ENCODE measurements around the gene ZBTB39.

DNA sequence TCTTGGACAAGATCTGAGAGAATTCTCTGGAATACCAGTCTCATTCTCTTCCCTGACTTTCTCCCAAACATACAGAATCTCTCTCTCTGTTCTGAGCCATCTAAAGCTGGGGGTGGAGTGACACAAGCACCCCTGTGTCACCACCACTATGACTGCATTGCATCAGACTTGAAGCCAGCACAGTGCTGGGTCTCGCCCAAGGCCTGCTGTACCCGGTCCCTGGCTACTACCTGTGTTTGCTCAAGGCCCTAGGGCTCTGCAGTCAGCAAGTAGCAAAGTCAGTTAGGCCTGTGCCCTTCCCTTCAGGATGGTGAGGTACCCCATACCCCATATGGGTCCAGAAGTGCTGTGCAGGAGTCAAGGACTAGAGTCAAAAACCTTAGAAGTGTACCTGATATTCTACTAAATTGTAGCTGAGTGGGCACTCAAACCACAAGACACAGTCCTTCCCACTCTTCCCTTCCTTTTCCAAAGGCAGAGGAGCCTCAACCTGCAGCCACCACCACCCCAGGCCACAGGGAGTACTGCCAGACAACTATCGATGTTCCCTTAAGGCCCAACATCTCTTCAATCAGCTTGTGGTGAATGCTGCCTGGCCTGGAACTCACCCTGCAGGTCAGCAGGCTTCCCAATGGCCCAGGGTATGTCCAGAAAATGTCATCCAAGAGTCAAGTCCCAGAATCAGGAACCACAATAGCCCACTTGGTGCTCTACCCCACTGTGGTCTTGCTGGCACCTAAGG lies 27.8 kb downstream of the ZBTB39 start:
- TF ChIP-seq, protein P1, sequence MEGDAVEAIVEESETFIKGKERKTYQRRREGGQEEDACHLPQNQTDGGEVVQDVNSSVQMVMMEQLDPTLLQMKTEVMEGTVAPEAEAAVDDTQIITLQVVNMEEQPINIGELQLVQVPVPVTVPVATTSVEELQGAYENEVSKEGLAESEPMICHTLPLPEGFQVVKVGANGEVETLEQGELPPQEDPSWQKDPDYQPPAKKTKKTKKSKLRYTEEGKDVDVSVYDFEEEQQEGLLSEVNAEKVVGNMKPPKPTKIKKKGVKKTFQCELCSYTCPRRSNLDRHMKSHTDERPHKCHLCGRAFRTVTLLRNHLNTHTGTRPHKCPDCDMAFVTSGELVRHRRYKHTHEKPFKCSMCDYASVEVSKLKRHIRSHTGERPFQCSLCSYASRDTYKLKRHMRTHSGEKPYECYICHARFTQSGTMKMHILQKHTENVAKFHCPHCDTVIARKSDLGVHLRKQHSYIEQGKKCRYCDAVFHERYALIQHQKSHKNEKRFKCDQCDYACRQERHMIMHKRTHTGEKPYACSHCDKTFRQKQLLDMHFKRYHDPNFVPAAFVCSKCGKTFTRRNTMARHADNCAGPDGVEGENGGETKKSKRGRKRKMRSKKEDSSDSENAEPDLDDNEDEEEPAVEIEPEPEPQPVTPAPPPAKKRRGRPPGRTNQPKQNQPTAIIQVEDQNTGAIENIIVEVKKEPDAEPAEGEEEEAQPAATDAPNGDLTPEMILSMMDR (IDR thresholded peaks at IDR 0.05): no peak
- no peak for TF ChIP-seq POLR2AphosphoS5 (IDR thresholded peaks at IDR 0.05; ENCODE audit: low read depth, low read length)
